HG02763 (cell line): ENCODE results near the gene EML4.
A peak's percentile ranks its signal among the peaks of the same experiment; 100 is the strongest.
"Not testable (repeated sequence)": the region's sequence is repeated elsewhere in the genome, so short reads cannot be mapped to it uniquely, and the experiment has no call there.

ENCODE experiments used
- ATAC-seq: cut with Tn5 transposase; IDR thresholded peaks from one replicate; pipeline ENCODE4 v1.9.1; 2021; ENCODE audit warnings: mild to moderate bottlenecking, moderate library complexity; ENCODE audit not compliant: unreplicated experiment

The EML4 gene

DNA sequence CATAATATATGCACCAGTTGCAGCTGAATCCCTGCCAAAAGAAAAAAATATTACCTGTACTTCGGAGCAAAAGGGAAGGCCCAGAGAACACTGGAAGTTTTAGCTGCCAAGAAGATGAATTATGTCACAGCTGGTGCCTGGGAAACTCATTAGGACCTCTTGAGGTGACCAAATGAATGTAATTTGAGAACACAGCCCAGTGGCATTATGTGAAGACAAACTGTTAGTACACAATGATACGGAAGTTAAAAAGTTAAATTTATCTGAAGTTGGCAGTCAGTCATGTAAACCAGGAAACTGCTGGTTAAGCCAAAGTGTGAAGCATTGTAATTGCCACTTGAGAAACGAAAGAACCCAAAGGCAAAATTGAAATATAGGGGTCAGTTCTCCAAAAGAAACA is 80.7 kb downstream of the EML4 start:
- no peak for ATAC-seq

DNA sequence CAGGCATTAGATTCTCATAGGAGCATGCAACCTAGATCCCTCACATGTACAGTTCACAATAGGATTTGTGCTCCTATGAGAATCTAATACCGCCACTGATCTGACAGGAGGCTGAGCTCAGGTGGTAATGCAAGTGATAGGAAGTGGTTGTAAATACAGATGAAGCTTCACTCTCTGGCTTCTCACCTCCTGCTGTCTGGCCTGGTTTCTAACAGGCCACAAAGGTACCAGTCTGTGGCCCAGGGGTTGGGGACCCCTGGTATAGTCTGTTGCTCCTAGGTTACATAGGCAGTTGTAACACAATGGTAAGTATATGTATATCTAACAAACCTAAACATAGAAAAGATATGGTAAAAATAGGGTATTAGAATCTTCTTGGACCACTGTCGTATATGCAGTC is 81.8 kb downstream of the EML4 start:
- ATAC-seq = no peak

DNA sequence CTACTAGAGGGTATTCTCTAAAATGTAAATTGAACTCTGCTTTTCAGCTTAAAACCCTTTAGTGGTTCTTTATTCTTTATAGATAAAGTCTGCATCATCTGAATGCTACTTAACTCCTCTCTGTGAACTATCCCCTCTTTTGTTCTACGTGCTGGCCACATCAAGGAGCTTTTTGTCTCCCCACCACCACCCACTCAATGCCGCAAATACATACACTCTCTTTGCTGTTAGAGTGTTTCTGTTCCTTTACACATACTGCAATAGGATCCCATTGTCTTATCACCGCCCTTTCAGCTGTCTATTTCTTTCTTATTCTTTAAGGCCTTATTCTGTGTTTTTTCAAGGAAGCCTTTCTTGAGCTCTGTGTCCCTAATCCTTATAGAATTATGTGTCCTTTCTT is 83.3 kb downstream of the EML4 start:
- ATAC-seq = no peak

DNA sequence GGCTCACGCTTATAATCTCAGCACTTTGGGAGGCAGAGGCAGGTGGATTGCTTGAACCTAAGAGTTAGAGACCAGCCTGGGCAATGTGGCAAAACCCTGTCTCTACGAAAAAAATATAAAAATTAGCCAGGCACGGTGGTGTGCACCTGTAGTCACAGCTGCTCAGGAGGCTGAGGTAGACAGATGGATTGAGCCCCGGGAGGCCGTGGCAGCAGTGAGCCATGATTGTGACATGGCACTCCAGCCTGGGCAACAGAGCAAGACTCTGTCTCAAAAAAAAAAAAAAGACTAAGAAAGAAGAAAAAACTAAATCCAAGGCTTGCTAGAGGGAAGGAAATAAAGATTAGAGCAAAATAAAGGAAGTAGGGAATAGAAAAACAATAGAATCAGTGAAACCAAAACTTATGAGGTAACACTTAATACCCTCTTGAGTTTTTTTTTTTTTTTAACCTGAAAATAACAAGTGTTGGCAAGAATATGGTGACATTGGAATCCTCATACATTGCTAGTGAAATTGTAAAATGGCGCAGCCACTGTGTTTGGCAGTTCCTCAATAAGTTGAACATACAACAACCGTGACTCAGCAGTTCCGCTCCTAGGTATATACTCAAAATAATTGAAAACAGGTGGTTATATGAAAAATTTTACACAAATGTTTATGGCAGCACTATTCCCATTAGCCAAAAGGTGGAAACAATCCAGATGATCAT is 85.2 kb downstream of the EML4 start:
- ATAC-seq = no peak

DNA sequence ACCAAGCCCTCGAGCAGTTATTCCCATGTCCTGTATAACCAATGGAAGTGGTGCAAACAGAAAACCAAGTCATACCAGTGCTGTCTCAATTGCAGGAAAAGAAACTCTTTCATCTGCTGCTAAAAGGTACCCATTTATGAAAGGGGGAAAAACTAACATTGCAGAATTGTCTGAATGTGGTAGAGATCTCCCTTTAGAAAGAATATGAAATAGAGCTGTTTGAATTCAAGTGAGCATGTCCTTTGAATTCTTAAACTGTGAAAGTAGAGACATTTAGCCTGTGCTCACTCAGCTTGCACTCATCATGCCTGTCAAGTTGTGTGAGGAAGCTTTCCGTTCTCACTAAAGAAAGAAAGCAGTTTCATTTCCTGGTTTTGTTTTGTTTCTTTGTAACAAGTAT is 87.4 kb downstream of the EML4 start:
- peak; percentile 57 for ATAC-seq

GRCh38 chr2:42261518-42262195 is 92.5 kb downstream of the EML4 start:
- no peak for ATAC-seq

DNA sequence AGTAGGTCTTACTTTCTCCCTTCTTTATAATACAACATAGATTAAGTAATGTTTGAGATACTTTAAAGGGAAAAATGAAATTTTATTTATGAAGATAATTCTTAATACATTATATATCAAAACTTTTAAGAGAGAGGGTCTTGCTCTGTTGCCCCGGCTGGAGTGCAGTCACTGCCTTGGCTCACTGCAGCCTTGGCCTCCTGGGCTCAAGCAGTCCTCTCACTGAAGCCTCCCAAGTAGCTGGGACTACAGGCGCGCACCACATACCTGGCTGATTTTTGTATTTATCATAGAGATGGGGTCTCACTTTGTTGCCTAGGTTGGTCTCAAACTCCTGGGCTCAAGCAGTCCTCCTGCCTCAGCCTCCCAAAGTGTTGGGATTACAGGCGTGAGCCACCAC is 97.1 kb downstream of the EML4 start:
- ATAC-seq = no peak

- no peak for ATAC-seq
Observed at GRCh38 chr2:42267530-42267929, 98.4 kb downstream of the EML4 start.

DNA sequence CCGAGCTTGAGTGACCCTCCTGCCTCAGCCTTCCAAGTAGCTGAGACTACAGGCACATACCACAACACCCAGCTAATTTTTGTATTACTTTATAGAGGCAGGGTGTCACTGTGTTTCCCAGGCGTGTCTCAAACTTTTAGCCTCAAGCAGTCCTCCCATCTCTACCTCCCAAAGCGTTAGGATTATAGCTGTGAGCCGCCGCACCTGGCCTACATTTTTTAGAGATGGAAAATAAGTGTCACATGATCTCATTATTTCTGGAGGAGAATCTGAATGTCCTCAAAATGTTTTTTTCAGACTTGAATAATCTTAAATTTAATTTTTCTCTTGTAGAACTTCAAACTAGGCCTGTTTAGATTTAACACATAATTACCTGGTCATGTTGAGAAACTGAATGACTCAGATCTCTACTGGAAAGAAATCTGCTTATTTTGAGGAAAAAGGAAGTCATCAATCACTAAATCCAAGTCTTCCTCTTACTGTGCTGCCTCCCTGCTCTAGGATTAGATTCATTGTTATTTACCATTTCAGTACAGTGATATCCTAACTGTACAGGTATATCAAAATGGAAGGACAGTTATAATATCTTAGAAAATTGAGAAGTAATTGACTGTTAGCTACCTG is 99.5 kb downstream of the EML4 start:
- no peak for ATAC-seq

DNA sequence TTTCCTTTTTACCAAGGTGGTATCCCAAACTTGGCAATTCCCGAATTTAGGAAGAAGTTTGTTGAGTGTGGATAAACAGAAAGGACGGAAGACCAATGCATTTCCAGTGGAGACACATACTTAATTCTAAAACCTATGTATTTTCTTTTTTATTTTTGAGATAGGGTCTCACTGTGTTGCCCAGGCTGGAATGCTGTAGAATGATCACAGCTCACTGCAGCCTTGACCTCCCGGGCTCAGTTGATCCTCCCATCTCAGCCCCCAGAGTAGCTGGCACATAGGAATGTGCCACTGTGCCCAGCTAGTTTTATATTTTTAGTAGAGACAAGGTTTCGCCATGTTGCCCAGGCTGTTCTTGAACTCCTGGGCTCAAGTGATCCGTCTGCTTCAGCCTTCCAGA is 101.6 kb downstream of the EML4 start:
- ATAC-seq = no peak

DNA sequence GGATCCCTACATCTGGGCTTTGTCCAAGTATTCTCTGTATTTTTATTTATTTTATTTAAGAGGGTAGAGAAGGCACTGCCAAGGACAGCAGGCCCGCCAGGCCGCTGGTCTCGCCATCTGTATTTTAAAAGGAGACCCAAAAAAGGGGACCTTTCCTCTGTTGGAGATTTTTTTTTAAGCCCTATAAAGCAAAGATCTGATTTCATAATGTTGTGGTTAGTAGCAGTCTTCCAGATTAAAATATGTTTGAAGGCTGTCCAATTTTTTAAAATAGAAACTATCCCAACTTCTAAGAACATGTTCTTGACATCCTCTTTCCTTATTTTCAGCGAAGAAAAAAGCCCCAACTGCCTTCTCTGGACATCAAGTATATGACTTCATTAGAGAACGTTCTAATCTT is 102.1 kb downstream of the EML4 start:
- not testable (repeated sequence) for ATAC-seq

- ATAC-seq = no peak
Observed at GRCh38 chr2:42274863-42275262, 105.7 kb downstream of the EML4 start.

GRCh38 chr2:42281416-42282081 is 112.4 kb downstream of the EML4 start:
- ATAC-seq = no peak

DNA sequence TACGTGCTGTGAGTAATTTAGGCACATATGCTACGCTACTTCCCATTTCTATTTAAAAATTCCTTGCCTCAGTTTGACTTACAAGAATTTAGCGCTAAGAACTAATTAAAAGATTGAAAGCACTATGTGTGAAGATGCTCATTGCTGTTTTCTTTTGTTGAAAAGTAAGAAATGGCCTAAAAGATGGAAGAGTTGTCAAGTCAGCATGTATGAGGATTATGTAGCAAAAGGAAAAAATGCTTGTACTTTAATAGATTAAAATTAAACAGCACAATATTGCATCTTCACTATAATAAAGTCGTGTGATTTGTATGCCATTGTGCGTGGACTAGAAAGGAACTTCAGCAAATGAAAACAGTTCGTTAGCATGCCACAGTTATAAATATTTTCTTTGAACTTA is 114.9 kb downstream of the EML4 start:
- ATAC-seq = no peak

DNA sequence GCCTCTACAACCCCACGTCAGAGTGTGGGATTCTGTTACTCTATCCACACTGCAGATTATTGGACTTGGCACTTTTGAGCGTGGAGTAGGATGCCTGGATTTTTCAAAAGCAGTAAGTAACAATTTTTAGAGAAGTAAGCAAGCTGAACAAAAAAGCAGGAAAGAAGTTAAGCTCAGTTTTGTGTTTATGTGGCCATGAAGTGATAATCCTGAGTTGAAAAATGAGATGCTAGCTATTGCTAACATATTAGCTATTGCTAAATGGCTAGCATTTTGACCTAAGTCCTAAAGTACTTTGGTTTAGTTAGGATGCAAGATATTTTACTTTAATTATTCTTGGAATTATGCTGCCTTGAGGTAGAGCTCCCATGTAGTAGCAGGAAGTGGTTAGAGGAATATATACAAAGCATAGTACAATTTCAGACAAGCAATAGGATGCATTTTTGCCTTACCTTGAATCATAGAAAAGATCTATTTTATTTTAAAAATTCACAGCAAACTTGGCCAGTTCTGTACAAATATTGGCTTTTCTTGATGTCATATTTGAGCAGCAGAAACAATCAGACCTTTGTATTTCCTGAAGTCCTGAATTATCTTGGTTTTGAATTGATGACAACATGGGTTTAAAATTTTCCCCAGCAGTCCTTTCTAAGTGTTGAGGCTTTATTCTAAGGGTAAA is 117.3 kb downstream of the EML4 start:
- no peak for ATAC-seq

DNA sequence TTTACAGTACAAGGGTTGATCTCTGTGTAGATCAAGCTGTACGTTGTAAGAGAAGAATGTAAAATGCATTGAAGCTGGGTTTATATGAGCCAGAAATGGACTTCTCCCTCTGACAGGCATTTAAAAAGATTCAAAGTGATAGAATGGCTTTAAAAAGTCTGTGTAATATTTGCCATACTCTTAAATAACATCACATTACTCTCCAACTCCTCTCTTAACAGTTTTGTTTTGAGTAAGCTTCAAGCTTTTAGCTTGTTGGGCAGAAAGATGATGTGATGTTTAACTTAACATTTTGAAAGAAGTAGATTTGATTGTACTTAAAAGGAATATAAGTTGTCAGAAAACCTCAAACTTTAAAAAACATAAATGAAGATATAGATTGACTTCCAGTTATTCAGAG is 119.7 kb downstream of the EML4 start:
- no peak for ATAC-seq

DNA sequence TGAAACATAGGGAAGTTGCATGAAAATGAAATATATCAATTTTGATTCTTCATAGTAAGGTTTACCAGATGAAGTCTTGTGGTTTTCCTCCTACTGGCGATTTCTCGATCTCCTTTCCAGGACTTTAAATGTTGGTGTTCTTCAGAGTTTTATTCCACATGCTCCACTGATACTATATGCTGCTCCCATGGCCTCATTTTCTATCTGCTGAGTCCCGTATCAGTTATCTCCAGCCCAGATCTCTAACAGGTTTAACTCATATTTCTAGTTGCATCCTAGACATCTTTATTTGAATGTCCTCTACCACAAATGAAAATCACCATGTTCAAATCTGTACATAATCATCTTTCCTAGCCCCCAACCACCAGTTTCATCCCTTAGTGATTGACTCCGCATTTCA is 120.1 kb downstream of the EML4 start:
- ATAC-seq = no peak

DNA sequence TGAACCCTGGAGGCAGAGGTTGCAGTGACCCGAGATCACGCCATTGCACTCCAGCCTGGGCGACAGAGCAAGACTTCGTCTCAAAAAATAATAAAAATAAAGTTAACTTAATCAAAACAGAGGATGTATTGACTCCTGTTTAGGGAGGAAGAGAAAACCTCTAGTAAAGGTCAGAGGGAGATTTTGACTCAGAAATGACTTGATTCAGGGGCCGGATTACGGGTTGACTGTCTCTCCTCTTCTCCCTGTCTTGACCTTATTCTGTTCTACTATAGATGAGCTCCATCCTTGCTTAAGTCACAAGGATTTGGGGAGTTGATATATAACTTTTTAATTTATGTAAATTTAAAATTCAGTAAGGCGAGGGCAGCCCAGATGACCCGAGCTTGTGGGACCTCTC is 120.9 kb downstream of the EML4 start:
- ATAC-seq = no peak

GRCh38 chr2:42293019-42293418 is 123.9 kb downstream of the EML4 start:
- ATAC-seq = no peak

GRCh38 chr2:42296226-42296625 is 127.1 kb downstream of the EML4 start:
- no peak for ATAC-seq

DNA sequence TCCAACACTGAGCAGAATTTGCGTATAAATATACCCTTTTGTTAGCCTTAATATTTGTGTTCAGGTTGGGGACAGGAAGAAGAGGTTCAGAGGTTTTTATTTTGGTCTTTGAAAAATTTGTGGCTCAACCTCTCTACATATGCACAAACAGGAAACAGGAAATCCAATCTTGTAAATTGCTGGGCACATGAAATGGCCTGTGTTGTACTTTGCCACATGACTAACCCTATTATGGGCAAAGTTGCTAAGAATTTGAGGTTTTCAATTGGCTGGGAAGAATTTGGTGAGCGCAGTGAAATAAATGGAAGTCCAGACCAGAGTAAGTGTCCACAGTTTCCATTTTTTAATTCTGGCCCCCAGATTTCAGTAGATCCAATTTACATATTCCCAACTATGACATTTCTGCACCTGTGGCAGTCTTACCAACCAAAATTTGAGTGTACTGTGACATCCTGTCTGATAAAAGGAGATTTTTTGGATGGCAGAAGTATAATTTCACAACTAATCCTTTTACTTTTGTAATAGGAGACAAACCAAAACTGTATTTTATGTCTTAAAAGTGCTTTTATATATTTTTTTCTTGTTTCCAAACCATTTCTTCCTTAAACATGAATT is 128.3 kb downstream of the EML4 start:
- ATAC-seq = no peak
